ENCODE data around the gene OR6J1. TPM values are rescaled to one million over a fixed set of nuclear protein-coding genes. Genes with fewer than 3 reads are reported as not detected.

The OR6J1 gene
- total RNA-seq, 4 donors from 2014 or later = 0.17 TPM; not detected in 3

- no peak for TF ChIP-seq CTCF (IDR thresholded peaks at IDR 0.05; ENCODE audit: low read depth)
Measured at GRCh38 chr14:22629361-22629760, 14.8 kb downstream of the OR6J1 start.

- TF ChIP-seq CTCF (IDR thresholded peaks at IDR 0.05; ENCODE audit: low read depth) = no peak
Measured at GRCh38 chr14:22627506-22628263, 16.5 kb downstream of the OR6J1 start.

GRCh38 chr14:22626590-22626989 is 17.6 kb downstream of the OR6J1 start:
- no peak for TF ChIP-seq CTCF (IDR thresholded peaks at IDR 0.05; ENCODE audit: low read depth)

GRCh38 chr14:22623047-22623446 is 21.1 kb downstream of the OR6J1 start:
- no peak for TF ChIP-seq CTCF (IDR thresholded peaks at IDR 0.05; ENCODE audit: low read depth)

GRCh38 chr14:22622255-22622654 is 21.9 kb downstream of the OR6J1 start:
- TF ChIP-seq CTCF (IDR thresholded peaks at IDR 0.05; ENCODE audit: low read depth) = no peak

- no peak for TF ChIP-seq CTCF (IDR thresholded peaks at IDR 0.05; ENCODE audit: low read depth)
Measured at GRCh38 chr14:22614240-22614799, 29.8 kb downstream of the OR6J1 start.

GRCh38 chr14:22613736-22614239 is 30.4 kb downstream of the OR6J1 start:
- no peak for TF ChIP-seq CTCF (IDR thresholded peaks at IDR 0.05; ENCODE audit: low read depth)

All from subcutaneous adipose tissue (tissue), 4 donors.